Endothelial cell of umbilical vein (primary cell): ENCODE results near the gene ZNF648. TPM values are rescaled to one million over a fixed set of nuclear protein-coding genes. Genes with fewer than 3 reads are reported as not detected.

Source experiments
- BruUV-seq: library from RNA; stranded (reverse); fragments of 400-500 nt; replicated peaks from 2 replicates; lab custom pipeline; 2021; lab: Mats Ljungman, UMichigan
- CTCF ChIA-PET: fragments of 300-600, 350-600 bp; sonication (Branson Sonifier 250); formaldehyde crosslinking; loops from one replicate; lab custom pipeline; 2021; ENCODE audit warnings: antibody characterized with exemption, inconsistent platforms; lab: Charles Lee
- POLR2A ChIA-PET: fragments of 300-600, 350-600 bp; sonication (Branson Sonifier 250); formaldehyde crosslinking; loops from one replicate; lab custom pipeline; 2021; ENCODE audit warnings: antibody characterized with exemption, inconsistent platforms; lab: Charles Lee
- DNase-seq: peaks from one replicate; pipeline ENCODE4 v3.0.0-alpha.2; 2011; ENCODE audit warnings: low read depth, low spot score
- FAIRE-seq: peaks from 2 replicates; lab custom pipeline; 2011; peaks lifted over from hg19 to GRCh38; lab: Jason Lieb, UNC
- H2AFZ ChIP-seq: 2 replicates; pipeline ENCODE4 v1.6.0; 2012; ENCODE audit warnings: low read depth, low read length, control low read depth, inconsistent platforms
- H3K27ac ChIP-seq: 2 replicates; pipeline ENCODE4 v1.5.1; 2011; ENCODE audit warnings: low read depth, mild to moderate bottlenecking, control low read depth, low read length, moderate library complexity; ENCODE audit not compliant: insufficient read depth
- H3K27me3 ChIP-seq, 2 experiments: 2 replicates each; pipeline versions ENCODE4 v1.6.0 to v1.6.1; 2011; ENCODE audit warnings: low read length in 2 of 2, mixed read lengths in 1 of 2; ENCODE audit not compliant: control insufficient read depth in 2 of 2, insufficient read depth in 2 of 2
- H3K36me3 ChIP-seq, 2 experiments: 2 replicates in 1 of 2; 3 replicates in 1 of 2; pipeline ENCODE4 v1.5.1; 2011; ENCODE audit warnings: low read length in 2 of 2, mild to moderate bottlenecking in 1 of 2, moderate library complexity in 1 of 2; ENCODE audit not compliant: control insufficient read depth in 2 of 2, insufficient read depth in 2 of 2; ENCODE audit errors: extremely low read depth in 1 of 2
- H3K4me1 ChIP-seq: 3 replicates; pipeline ENCODE4 v1.5.1; 2011; ENCODE audit warnings: mild to moderate bottlenecking, low read length; ENCODE audit not compliant: control insufficient read depth, insufficient read depth; ENCODE audit errors: extremely low read depth
- H3K4me2 ChIP-seq: 2 replicates; pipeline ENCODE4 v1.6.1; 2011; ENCODE audit warnings: low read length, control low read depth, mixed read lengths; ENCODE audit not compliant: insufficient read depth
- H3K4me3 ChIP-seq, 3 experiments: fragments of 200-600 bp in 1 of 3; sonication (generic), shearing (Covaris generic) in 1 of 3; replicated peaks in 1 of 3; 2 replicates each; pipeline ENCODE4 v1.5.1; 2011 to 2016; ENCODE audit warnings: control low read depth in 3 of 3, low read length in 3 of 3, mild to moderate bottlenecking in 2 of 3, inconsistent platforms in 1 of 3, low read depth in 1 of 3, moderate library complexity in 1 of 3; ENCODE audit not compliant: insufficient read depth in 1 of 3
- H3K79me2 ChIP-seq: 2 replicates; pipeline ENCODE4 v1.6.0; 2012; ENCODE audit warnings: low read length, inconsistent platforms; ENCODE audit not compliant: control insufficient read depth, insufficient read depth
- H3K9ac ChIP-seq: replicated peaks from 2 replicates; pipeline ENCODE3; 2011; ENCODE audit warnings: low read length, control low read depth; ENCODE audit not compliant: insufficient read depth; ENCODE audit errors: extremely low read depth
- H3K9me1 ChIP-seq: replicated peaks from 3 replicates; pipeline ENCODE4 v1.6.0; 2011; ENCODE audit warnings: mild to moderate bottlenecking, low read length; ENCODE audit not compliant: control insufficient read depth, insufficient read depth; ENCODE audit errors: extremely low read depth
- H3K9me3 ChIP-seq: replicated peaks from 2 replicates; pipeline ENCODE4 v1.5.1; 2012; ENCODE audit warnings: low read length, inconsistent platforms; ENCODE audit not compliant: control insufficient read depth, insufficient read depth
- H4K20me1 ChIP-seq: replicated peaks from 2 replicates; pipeline ENCODE3; 2011; ENCODE audit warnings: mild to moderate bottlenecking, low read length; ENCODE audit not compliant: control insufficient read depth, insufficient read depth; ENCODE audit errors: extremely low read depth
- MYC ChIP-seq: IDR thresholded peaks from one replicate; pipeline ENCODE4 v1.6.1; 2011; ENCODE audit warnings: mild to moderate bottlenecking, low read depth, low read length
- dilution Hi-C: fragments of 300-500 bp; cut with MboI; formaldehyde crosslinking; loops from one replicate; pipeline ENCODE4 v1.15.0; 2019; ENCODE audit warnings: low sequenced_read_pairs; ENCODE audit not compliant: extremely low pct_ligation_motif_present
- intact Hi-C: fragments of 100-400 bp; cut with micrococcal nuclease; formaldehyde crosslinking; loops from one replicate; pipeline ENCODE4 v1.10.0; 2022
- polyA plus RNA-seq, 4 experiments: library from polyadenylated mRNA; depleted of rRNA in 3 of 4; stranded (reverse) in 3 of 4; unstranded in 1 of 4; fragments of >200 nt; gene quantifications; 2 replicates each; pipeline versions ENCODE4 v1.2.1 to v1.2.3, GENCODE V29; 2011 to 2012; ENCODE audit warnings: missing spikeins in 1 of 4
- total RNA-seq: library from RNA; stranded (reverse); gene quantifications from 2 replicates; pipeline ENCODE4 v1.2.3, GENCODE V29; 2021
- TF ChIP-seq, protein P1 (sequence below), 2 donors: IDR thresholded peaks; 1 replicate in 1 of 2; 2 replicates in 1 of 2; pipeline ENCODE4 v1.5.1; 2011; ENCODE audit warnings: low read length in 2 of 2, mild to moderate bottlenecking in 2 of 2, moderate library complexity in 2 of 2, control low read depth in 1 of 2, inconsistent platforms in 1 of 2, low read depth in 1 of 2; ENCODE audit not compliant: insufficient read depth in 1 of 2; ENCODE audit errors: extremely low read depth in 1 of 2

The ZNF648 gene
- total and polyA plus RNA-seq, 2 donors (not counting 3 experiments of a cell fraction or from before 2014, with no cell fraction given), result not detected

DNA sequence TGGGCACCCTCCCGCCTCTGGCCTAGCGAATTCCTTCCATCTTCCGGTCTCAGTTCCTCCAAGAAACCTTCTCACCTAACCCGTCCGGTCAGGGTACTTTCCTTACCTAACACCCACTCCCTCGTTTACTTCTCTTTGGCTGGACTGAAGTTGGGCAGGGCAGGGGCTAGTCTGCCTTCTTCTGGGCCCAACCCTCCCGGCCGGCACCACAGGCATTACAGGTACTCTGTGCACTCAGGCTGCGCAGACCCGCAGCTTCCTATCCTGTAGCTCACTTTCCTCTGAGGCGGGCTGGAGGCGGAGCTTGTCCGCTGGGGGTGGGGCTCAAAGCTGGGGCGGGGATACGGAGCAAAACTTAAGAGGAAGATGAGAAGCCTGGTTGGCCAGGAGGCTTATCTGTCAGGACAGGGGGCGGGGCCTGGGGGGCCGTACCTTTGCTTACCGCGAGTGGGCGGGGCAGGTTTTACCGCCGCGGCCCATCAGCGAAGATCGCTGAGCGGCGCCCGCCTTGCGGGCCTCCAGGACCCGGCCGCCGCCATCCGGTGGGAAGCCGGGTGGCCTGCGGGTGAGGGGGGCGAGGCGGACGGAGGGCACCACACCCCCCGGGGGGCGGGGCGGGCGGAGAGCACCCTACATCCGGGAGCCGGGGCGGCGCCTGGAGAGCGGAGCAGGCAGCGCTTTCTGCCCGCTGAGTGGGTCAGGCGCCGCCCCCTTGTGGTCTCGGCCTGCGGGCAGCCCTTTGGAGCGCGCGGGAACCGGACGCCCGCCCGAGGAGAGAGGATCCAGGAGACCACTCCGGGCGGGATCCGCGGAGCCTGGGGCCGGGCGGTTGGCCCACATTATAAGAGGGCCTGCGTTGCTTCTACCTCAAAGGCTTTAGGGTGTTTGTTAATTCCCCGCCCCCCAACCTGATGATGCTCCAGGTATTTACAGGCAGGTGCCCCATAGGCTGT is 31.9 kb downstream of the ZNF648 start:
- POLR2A ChIA-PET, result no interaction called here
- FAIRE-seq, result peak; percentile 76
- peak overlapping the region; percentile 96 for H2AFZ ChIP-seq

More for the DNA sequence above, 31.9 kb downstream of the ZNF648 start:
- Histone ChIP-seq H3K9me1 (no peaks in the 10 kb centered on the region), H3K4me1 (no peaks in the 10 kb centered on the region), H3K4me2 (peak overlapping the region; percentile 81), H3K27me3 (no peaks in the 10 kb centered on the region), H3K9me3 (no peaks in the 10 kb centered on the region), H3K4me3 (peak overlapping the region; percentile 21 to 53 (median 41)), H3K36me3 (no peaks in the 10 kb centered on the region), H4K20me1 (no peaks in the 10 kb centered on the region), H3K79me2 (no peaks in the 10 kb centered on the region), H3K27ac (no peak overlapping the region), H3K9ac (peak overlapping the region; percentile 13)
- DNase-seq, result peak; percentile 85
- dilution Hi-C loops (no loop called here), intact Hi-C loops (loop anchor here (2.0 kb wide), 1 partner anchor 361 kb away; the partner anchor contains the start of gene GLUL)
- TF ChIP-seq MYC, result no peak
- TF ChIP-seq, protein P1, sequence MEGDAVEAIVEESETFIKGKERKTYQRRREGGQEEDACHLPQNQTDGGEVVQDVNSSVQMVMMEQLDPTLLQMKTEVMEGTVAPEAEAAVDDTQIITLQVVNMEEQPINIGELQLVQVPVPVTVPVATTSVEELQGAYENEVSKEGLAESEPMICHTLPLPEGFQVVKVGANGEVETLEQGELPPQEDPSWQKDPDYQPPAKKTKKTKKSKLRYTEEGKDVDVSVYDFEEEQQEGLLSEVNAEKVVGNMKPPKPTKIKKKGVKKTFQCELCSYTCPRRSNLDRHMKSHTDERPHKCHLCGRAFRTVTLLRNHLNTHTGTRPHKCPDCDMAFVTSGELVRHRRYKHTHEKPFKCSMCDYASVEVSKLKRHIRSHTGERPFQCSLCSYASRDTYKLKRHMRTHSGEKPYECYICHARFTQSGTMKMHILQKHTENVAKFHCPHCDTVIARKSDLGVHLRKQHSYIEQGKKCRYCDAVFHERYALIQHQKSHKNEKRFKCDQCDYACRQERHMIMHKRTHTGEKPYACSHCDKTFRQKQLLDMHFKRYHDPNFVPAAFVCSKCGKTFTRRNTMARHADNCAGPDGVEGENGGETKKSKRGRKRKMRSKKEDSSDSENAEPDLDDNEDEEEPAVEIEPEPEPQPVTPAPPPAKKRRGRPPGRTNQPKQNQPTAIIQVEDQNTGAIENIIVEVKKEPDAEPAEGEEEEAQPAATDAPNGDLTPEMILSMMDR (IDR thresholded peaks at IDR 0.05; ENCODE audit: extremely low read depth in 1 of 2, insufficient read depth in 1 of 2, low read depth in 1 of 2, low read length in 2 of 2), result peak; percentile 14 to 53
- CTCF ChIA-PET, result interaction anchor here (1.2 kb wide), 1 partner anchor 25 kb away, joined by 3 read pairs; no protein-coding TSS in a partner anchor
- no TSS peak for BruUV-seq
